Measurements from ENCODE around the gene RNF220.

Gene RNF220

GRCh38 chr1:44405031-44405797, at the start of gene RNF220:
TSS of gene RNF220 (plus strand) at chr1:44405255.
- H3K4me3 ChIP-seq (replicated peaks; ENCODE audit: low read depth, low read length) = peak within 1 kb of the TSS; percentile 25
- DNase-seq (ENCODE audit: extremely low read depth, low read depth) = peak; percentile 3
- no peak for TF ChIP-seq CTCF (IDR thresholded peaks at IDR 0.05; ENCODE audit: low read depth, low read length, missing control alignments)

DNA sequence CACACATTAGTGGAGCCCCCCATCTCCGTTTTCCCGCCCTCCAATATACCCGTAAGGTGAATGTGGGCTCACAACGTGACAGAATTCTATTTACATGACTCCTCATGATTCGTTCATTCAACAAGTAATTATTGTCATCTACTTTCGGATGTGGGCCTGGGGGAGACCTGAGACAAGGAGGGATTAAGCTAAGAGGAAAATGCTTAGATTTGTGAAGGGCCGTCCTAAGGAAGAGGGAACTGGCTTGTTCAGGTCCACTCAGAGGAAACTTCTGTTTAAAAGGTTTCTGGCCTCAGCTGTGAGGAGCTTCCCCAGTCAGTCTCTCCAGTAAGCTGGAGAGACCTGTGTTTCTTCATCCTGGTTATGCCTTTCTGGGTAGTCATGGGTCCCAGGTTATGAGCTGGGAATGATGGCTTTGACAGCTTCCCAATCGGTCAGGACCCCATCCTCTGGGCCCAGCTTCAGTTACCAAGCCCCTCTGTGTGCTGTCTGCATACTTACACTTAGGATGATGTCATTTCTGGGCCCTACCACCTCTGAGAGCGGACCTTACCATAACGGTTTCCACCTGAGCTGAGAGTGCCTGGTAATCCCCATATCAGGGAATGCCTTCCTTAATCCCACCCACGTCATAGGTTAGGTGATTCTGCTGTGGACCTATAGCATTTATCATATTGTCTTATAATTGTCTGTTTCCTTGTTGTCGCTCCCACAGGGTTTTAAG, 49.3 kb upstream of the RNF220 start:
- DNase-seq (ENCODE audit: extremely low read depth, low read depth) = no peak
- TF ChIP-seq CTCF (IDR thresholded peaks at IDR 0.05; ENCODE audit: low read depth, low read length, missing control alignments) = no peak
- H3K4me3 ChIP-seq (replicated peaks; ENCODE audit: low read depth, low read length) = peak overlapping the region; percentile 90

DNA sequence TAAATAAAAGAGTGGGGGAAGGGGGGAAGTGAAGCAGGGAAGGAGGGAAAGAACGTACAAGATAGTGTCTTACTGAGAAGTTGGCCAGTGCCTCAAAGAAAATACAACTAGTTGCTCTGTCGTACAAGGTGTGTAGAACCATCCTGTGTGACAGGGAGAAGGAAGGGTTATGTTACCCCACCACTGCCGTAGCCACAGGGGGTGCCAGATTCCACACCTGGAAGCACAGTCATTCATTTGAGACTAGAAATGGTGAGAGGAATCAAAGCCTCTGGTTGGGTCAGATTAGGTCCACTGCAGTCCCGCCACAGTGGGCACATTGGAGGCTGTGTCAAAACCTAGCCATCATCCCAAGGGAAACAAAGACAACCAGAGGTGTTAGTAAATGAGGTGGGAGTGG, 47.3 kb upstream of the RNF220 start:
- DNase-seq (ENCODE audit: extremely low read depth, low read depth) = no peak
- no peak overlapping the region for H3K4me3 ChIP-seq (replicated peaks; ENCODE audit: low read depth, low read length)
- no peak for TF ChIP-seq CTCF (IDR thresholded peaks at IDR 0.05; ENCODE audit: low read depth, low read length, missing control alignments)

DNA sequence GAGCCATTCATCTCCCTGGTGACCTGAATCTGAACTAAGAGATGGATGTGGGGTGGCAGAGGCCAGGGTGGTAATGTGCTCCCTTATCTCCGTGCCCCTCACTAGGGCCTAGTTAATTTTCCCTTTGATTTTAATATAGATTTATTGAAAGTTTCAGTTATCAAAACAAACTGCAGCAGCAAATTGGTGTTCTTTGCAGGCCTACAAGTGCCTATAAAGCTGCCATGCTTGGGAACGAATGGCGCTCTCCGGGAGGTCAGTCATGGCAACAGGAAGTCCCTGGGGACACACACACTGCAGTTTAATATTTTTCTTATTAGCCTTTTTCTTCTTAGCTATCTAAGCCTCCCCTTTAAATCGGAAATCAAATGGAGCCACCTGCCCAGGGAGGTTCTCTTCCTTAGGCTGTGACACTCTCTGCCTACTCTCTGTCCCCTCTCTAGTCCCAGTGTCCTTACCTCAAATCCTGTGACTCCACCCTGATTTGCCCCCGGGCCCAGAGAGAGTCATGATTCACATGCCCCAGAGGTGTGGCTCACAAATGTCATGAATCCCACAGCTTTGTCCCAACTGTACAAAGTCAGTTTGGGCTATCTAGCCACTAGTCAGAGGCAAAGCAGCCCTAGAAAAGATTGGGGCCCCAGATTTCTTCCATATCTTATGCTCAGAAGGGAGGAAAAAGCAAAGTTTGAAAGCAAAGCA, 45.7 kb upstream of the RNF220 start:
- TF ChIP-seq CTCF (IDR thresholded peaks at IDR 0.05; ENCODE audit: low read depth, low read length, missing control alignments) = no peak
- DNase-seq (ENCODE audit: extremely low read depth, low read depth) = no peak
- no peak overlapping the region for H3K4me3 ChIP-seq (replicated peaks; ENCODE audit: low read depth, low read length)

DNA sequence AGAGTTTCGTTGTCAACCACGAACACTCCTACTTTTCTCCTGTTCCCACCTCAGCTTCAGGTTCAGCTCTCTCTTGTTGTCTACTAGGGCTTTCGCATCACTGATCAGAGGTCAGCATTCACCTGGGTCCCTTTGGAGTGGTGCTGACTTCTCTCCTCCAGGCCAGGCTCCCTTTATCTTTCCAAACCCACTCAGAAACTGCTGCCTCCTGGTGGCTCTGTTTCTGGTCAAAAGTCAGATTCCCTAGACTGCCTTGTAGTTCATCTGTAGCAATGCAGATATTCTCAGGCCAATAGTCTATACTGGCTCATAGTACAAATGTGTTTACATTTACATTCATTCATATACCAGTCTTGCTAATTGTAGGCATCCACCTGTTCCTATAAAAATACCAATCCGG, 43.6 kb upstream of the RNF220 start:
- DNase-seq (ENCODE audit: extremely low read depth, low read depth) = no peak
- H3K4me3 ChIP-seq (replicated peaks; ENCODE audit: low read depth, low read length) = no peak overlapping the region

More for the DNA sequence above, 43.6 kb upstream of the RNF220 start:
- TF ChIP-seq CTCF (IDR thresholded peaks at IDR 0.05; ENCODE audit: low read depth, low read length, missing control alignments) = peak; percentile 20

Measured in HFF-Myc (cell line).